ENCODE results near the gene SLC9A2. TPM values are rescaled to one million over a fixed set of nuclear protein-coding genes. Genes with fewer than 3 reads are reported as not detected.

The SLC9A2 gene, protein sequence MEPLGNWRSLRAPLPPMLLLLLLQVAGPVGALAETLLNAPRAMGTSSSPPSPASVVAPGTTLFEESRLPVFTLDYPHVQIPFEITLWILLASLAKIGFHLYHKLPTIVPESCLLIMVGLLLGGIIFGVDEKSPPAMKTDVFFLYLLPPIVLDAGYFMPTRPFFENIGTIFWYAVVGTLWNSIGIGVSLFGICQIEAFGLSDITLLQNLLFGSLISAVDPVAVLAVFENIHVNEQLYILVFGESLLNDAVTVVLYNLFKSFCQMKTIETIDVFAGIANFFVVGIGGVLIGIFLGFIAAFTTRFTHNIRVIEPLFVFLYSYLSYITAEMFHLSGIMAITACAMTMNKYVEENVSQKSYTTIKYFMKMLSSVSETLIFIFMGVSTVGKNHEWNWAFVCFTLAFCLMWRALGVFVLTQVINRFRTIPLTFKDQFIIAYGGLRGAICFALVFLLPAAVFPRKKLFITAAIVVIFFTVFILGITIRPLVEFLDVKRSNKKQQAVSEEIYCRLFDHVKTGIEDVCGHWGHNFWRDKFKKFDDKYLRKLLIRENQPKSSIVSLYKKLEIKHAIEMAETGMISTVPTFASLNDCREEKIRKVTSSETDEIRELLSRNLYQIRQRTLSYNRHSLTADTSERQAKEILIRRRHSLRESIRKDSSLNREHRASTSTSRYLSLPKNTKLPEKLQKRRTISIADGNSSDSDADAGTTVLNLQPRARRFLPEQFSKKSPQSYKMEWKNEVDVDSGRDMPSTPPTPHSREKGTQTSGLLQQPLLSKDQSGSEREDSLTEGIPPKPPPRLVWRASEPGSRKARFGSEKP
- total RNA-seq (2014; rRNA removed), result not detected in 2 replicates
- polyA plus RNA-seq (2012), result not detected

DNA sequence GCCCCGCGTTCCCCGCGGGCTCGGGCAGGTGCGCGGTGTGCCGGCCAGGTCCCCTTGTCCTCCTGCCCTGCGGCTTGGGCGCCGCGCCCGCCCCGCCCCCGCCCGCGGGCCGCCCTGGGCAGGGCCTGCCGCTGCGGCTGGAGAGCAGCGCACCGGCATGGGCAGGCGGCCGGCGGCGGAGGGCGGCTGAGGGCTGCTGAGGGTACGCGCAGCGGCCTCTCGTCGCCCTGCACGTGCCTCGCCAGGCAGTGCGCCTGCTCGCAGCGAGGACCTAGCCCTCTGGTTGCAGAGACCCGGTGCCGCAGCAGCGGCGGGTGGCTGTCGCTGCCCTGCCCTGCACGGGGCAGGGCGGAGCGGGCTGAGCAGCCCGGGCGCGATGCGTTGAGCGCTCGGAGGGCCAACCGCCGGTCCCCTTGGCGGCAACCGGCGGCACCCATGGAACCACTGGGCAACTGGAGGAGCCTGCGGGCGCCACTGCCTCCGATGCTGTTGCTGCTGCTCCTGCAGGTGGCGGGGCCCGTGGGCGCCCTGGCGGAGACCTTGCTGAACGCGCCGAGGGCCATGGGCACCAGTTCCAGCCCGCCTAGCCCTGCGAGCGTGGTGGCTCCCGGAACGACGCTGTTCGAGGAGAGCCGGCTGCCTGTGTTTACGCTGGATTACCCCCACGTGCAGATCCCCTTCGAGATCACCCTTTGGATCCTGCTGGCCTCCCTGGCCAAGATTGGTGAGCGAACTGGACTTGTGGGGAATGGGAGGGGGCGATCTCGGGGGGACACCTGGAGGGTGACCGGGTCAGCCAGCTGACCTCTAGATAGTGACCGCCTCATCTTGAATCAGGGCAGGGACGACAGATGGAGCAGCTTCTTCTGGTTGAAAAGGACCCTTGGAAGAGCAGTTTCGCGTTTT is at the start of gene SLC9A2:
Gene SLC9A2 (plus strand): TSS at position 140 of the 906 bp plus-strand sequence. CDS start 296 bp downstream, at position 436.
- DNase-seq (ENCODE audit: low read depth), result no peak

DNA sequence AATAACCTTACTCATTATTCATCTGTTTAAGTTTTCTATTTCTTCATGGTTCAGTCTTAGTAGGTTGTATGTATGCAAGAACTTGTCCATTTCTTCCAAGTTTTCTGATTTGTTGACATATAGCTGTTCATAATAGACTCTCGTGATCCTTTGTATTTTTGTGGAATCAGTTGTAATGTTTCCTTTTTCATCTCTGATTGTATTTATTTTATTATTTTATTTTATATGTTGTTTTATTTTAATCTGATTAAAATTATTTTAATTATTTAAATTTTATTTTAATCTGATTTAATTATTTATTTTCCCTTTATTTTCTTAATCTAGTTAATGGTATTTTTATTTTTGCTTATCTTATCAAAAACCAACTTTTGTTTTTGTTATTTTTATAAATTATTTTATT is 43.5 kb upstream of the SLC9A2 start:
- no peak for DNase-seq (ENCODE audit: low read depth)

DNA sequence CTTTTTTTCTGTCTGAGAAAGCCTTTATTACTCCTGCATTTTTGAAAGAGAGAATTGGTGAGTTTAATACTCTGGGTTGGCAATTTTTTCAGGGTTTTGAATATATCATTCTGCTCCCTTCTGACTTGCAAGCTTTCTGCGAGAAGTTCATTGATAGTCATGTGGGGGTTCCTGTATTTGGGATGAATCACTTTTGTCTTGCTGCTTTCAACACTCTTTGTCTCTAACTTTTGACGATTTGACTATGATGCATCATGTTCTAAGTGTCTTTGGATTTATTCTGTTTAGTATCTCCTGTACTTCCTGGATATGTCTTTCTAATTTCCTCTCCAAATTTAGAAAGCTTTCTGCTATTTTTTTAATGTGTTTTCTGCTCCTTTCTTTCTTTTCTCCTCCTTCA is 41.0 kb upstream of the SLC9A2 start:
- DNase-seq (ENCODE audit: low read depth), result no peak

DNA sequence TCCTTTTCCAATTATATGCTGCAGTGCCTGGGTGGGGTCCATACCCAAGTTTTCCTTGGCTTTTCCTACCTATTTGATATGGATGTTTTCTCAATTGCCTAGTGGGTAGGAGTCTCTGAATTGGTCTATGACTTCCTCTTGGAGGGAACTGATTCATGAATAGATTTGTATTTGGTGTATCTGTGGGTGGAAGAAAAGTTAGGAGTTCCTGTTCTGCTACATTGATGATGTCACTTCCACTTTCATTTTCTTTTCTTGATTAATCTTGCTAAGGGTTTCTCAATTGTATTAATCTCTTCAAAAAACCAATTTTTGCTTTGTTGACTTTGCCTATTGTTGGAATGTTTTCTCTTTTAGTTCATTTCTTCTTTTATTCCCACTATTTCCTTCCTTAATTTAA is 37.4 kb upstream of the SLC9A2 start:
- DNase-seq (ENCODE audit: low read depth), result no peak

DNA sequence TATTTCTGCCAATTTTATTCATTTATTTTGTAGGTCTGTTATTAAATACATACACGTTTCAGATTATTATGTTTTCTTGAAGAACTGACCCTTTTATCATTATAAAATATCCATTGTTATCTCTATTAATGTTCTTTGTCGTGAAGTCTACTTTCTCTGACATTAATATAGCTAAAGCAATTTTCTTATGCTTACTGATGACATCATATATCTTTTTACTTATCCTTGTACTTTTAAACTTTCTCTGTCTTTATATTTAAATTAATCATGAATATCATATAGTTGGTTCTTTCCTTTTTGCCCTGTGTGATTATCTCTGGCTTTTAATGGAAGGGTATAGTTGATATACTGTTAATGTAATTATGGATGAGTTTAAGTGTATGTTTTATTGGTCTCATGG is 36.5 kb upstream of the SLC9A2 start:
- DNase-seq (ENCODE audit: low read depth), result no peak

GRCh38 chr2:102585847-102586404 is 33.4 kb upstream of the SLC9A2 start:
- no peak for DNase-seq (ENCODE audit: low read depth)

DNA sequence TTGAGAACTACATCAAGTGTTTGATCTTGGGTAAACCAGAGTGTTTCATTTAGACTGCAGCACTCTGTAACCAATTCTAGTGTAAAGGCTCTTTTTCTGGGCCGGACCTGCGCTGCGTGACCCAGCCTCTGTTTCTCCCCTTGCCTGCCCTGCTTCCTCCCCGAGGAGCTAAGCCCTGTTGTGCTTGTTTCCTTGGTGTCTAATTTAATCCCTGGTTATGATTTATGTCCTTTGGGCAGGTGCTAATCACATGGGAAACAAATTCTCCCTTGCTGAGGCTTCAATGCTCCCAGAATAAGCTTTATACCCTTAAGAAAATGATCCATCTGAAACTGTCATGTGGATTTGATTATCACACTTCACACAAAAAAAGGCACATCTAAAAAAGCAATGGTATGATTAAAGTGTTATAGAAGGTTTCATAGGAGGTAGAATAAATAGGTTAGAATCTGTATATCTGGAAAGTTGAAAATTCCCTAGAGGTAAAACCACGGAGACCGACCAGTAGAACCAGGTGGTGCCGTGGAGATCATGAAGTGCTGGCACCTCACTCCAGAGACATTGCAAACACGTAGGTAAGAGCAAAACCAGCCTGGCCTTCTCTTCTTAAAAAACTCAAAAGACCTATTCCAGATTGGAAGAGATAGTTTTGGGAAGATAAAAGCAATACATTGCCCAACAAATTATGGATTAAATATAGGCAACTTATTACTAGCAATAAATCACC is 31.0 kb upstream of the SLC9A2 start:
- no peak for DNase-seq (ENCODE audit: low read depth)

- no peak for DNase-seq (ENCODE audit: low read depth)
Measured at GRCh38 chr2:102589444-102589843, 29.9 kb upstream of the SLC9A2 start.

GRCh38 chr2:102591491-102592045 is 27.8 kb upstream of the SLC9A2 start:
- DNase-seq (ENCODE audit: low read depth), result no peak

- peak; percentile 19 for DNase-seq (ENCODE audit: low read depth)
Measured at GRCh38 chr2:102592601-102593000, 26.8 kb upstream of the SLC9A2 start.

DNA sequence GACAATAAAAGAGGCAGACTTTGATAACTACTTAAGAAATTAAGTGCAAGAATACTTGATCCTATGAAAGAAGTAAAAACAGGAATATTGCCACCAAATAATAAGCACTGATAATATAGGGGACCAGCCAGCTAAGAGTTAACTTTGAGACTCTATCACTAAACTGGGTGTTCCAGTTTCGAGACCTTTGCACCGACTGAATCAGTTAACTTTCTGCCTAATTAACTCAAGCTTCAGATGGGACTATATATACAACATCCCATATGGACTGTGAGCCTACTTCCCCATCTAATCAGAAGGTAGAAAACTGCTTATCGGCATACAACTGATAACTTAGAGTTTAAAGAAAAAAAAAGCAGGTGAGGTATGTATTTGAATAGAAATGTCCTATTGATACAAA is 25.8 kb upstream of the SLC9A2 start:
- no peak for DNase-seq (ENCODE audit: low read depth)

DNA sequence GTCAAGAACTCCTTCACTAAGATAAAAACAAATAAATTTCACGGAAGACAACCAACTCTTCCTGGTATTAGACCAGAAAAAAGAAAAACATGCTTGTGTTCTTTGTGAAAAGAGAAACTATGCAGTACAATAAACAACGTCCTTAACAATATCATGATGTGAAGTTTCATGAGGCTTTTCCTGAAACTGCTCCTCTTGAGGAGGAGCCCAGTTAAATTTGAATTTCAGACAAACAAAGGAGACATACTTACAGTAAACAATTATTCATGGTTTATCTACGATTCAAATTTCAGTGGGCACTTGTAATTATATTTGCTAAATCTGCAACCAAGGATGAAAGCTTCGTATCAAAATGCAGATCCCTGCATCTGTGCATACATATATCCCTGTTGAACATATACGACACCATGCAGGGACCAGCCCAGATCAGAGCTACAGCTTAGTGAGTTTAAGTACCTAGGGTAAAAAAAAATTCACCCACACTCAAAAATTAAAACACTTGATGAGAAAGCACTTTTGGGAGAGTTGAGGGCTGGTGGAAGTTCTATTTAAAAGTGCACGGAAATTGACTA is 24.8 kb upstream of the SLC9A2 start:
- DNase-seq (ENCODE audit: low read depth), result no peak

- no peak for DNase-seq (ENCODE audit: low read depth)
Measured at GRCh38 chr2:102597788-102598187, 21.6 kb upstream of the SLC9A2 start.

GRCh38 chr2:102599486-102599885 is 19.9 kb upstream of the SLC9A2 start:
- DNase-seq (ENCODE audit: low read depth), result no peak

GRCh38 chr2:102601730-102602129 is 17.6 kb upstream of the SLC9A2 start:
- no peak for DNase-seq (ENCODE audit: low read depth)

- no peak for DNase-seq (ENCODE audit: low read depth)
Measured at GRCh38 chr2:102603904-102604303, 15.4 kb upstream of the SLC9A2 start.

GRCh38 chr2:102604769-102605168 is 14.6 kb upstream of the SLC9A2 start:
- DNase-seq (ENCODE audit: low read depth), result peak; percentile 89

DNA sequence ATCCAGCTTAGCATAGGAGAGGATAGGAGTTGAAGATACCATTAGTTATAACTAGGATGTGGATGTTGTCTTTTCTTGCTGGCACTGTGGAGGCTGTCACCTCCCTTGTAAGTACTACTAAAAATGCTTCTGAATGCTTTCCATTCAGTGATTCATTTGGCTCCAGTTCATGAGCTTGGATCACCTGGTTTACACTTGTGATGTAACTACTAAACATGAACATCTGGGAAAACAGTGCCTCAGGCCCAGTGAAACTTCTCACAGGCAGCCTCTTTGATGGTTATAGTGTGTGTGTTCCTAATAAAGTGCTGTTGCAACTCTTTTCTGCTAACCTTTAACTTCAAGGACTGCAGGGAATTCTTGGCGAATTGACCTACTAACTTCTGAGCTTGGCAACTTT is 13.0 kb upstream of the SLC9A2 start:
- DNase-seq (ENCODE audit: low read depth), result peak; percentile 16

- peak; percentile 52 for DNase-seq (ENCODE audit: low read depth)
Measured at GRCh38 chr2:102615620-102616436, 3.5 kb upstream of the SLC9A2 start.

Measured in LHCN-M2 (cell line).